ENCODE data around the gene GPR17. TPM values are rescaled to one million over a fixed set of nuclear protein-coding genes. Genes with fewer than 3 reads are reported as not detected.

The GPR17 gene
- total RNA-seq, 2 experiments from 2014 or later = not detected

DNA sequence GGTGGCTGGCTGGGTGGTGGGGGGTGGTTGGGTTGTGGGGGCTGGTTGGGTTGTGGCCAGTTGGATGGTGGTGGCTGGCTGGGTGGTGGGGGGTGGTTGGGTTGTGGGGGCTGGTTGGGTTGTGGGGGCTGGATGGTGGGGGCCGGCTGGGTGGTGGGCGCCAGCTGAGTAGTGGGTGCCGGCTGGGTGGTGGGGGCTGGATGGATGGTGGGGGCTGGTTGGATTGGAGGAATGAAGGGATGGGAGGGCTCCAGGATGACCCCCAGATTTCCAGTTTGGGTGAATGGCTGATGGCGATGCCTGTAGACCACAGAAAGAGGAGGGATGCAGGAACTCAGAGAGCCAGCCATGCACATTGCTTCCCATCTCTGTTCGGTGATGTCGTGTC, 26.8 kb upstream of the GPR17 start:
- no peaks in the 10 kb centered on the region for H3K36me3 Mint-ChIP-seq (ENCODE audit: low read depth)
- H3K27me3 Mint-ChIP-seq (ENCODE audit: low read depth) = peaks cover 26% of the 10 kb centered on the region
- DNase-seq = no peak
- H3K4me3 Mint-ChIP-seq = no peak overlapping the region
- ChIA-PET POLR2A (no interaction called here), CTCF (no interaction called here)
- peaks cover 18% of the 10 kb centered on the region for H3K4me1 Mint-ChIP-seq (ENCODE audit: low read depth)
- H3K9me3 Mint-ChIP-seq (ENCODE audit: insufficient read depth) = no peaks in the 10 kb centered on the region
- H3K27ac Mint-ChIP-seq = no peak overlapping the region
- no peak for ATAC-seq

DNA sequence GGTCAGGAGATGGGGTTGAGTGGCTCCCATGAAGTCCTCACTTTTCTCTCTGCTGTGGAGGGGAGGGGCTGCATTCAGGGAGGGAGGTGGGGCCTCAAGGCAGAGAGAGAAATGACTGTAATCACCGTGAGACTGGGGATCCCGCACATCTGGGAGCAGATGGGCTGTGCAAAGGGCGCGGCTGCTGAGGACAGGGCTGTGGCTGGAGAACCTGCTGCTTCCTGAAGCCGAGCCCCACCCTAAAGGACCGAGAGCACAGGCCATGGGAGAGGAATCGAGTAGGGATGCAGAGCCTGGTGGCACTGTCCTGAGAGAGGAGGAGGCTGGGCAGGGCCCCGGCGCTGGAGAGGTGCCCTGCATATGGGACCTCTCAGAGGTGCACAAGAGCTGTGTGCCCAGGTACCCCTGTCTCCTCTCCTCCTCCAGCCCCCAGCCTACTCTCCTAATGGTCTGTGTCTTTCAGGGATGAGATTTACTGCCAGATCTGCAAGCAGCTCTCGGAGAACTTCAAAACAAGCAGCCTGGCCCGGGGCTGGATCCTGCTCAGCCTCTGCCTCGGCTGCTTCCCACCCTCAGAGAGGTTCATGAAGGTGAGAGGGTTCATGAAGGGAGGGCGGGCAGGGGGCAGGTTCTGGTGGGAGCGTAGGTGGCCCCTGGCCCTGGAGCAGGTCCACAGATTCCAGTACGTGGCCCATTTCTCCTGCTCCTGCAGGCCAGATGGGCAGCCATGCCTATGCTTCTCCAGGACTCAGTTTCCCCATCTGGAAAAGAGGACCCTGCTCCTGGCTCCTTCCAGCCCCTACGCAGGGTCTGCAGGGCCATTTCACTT, 25.9 kb upstream of the GPR17 start:
- peaks cover 18% of the 10 kb centered on the region for H3K4me1 Mint-ChIP-seq (ENCODE audit: low read depth)
- H3K27me3 Mint-ChIP-seq (ENCODE audit: low read depth) = peaks cover 21% of the 10 kb centered on the region
- ChIA-PET CTCF (no interaction called here), POLR2A (interaction anchor here (1.1 kb wide), 1 partner anchor 11 kb away, joined by 3 read pairs; no protein-coding TSS in a partner anchor)
- H3K27ac Mint-ChIP-seq = no peak overlapping the region
- no peak for ATAC-seq
- no peak overlapping the region for H3K4me3 Mint-ChIP-seq
- no peaks in the 10 kb centered on the region for H3K36me3 Mint-ChIP-seq (ENCODE audit: low read depth)
- no peaks in the 10 kb centered on the region for H3K9me3 Mint-ChIP-seq (ENCODE audit: insufficient read depth)
- DNase-seq = no peak

DNA sequence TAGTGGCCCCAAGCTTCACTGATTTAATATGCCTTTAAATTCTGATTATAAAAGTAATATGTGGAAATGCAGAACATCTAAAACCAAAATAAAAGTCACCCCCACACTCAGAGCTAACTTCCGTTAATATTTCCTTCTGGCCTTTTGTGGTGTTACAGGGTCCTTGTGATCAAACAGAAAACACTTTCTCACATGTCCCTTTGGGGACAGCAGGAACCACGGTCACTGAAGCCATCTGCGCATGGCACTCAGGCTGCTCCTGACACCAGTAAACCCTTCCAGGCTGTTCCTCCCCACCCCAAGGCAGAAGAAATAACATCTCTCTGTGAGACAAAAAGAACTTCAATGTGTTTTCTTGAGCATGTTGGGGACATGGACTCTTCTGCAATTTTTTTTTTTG, 25.1 kb upstream of the GPR17 start:
- Mint-ChIP-seq H3K36me3 (ENCODE audit: low read depth) (no peaks in the 10 kb centered on the region), H3K27me3 (ENCODE audit: low read depth) (peaks cover 20% of the 10 kb centered on the region), H3K9me3 (ENCODE audit: insufficient read depth) (no peaks in the 10 kb centered on the region), H3K4me1 (ENCODE audit: low read depth) (peaks cover 13% of the 10 kb centered on the region), H3K4me3 (no peak overlapping the region), H3K27ac (no peak overlapping the region)
- ATAC-seq (no peak), DNase-seq (no peak)
- CTCF ChIA-PET = no interaction called here
- POLR2A ChIA-PET = interaction anchor here (1.1 kb wide), 1 partner anchor 10 kb away, joined by 3 read pairs; no protein-coding TSS in a partner anchor

- Mint-ChIP-seq H3K4me3 (no peak overlapping the region), H3K36me3 (ENCODE audit: low read depth) (no peaks in the 10 kb centered on the region), H3K27me3 (ENCODE audit: low read depth) (peaks cover 10% of the 10 kb centered on the region), H3K4me1 (ENCODE audit: low read depth) (peaks cover 2% of the 10 kb centered on the region), H3K9me3 (ENCODE audit: insufficient read depth) (no peaks in the 10 kb centered on the region), H3K27ac (no peak overlapping the region)
- ATAC-seq (no peak), DNase-seq (no peak)
- POLR2A ChIA-PET = no interaction called here
- CTCF ChIA-PET = no interaction called here
These were observed 23.9 kb upstream of the GPR17 start for GRCh38 chr2:127621981-127622431.

DNA sequence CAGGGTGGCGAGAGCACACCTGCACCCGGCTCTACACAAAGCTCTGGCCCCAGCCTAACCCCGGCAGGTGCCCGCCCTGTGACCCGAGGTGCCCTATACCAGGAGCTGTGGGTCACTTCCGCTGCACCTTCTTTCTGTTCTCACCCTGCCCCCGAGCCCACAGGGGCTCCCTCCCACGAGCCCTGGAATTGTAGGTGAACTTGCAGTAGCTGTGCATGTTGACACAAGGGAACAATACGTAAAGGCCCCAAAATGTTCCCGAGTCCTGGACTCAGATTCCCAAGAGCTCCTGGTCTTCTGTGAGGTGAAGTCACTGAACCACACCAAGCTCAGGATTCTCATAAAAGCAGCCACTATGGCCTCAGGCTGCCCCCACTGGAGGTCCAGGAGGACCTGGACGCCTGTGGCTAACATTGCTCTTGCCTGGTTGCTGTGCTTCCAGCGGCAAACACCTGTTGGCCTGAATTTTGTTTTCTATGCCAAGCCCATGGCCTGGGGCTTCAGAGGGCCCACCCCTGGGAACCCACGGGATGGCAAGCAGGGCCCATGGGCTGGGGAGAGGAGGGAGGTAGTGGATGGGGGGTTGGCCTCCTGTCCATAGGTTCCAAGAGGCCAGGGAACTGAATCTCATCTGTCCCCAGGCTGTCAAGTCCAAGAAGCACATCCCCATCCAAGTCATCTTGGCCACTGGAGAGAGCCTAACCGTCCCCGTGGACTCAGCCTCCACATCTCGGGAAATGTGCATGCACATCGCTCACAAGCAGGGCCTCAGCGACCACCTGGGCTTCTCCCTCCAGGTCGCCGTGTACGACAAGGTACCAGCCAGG, 23.2 kb upstream of the GPR17 start:
- CTCF ChIA-PET = no interaction called here
- no peaks in the 10 kb centered on the region for H3K4me1 Mint-ChIP-seq (ENCODE audit: low read depth)
- no peaks in the 10 kb centered on the region for H3K9me3 Mint-ChIP-seq (ENCODE audit: insufficient read depth)
- no peak for DNase-seq
- peaks cover 7% of the 10 kb centered on the region for H3K27me3 Mint-ChIP-seq (ENCODE audit: low read depth)
- H3K4me3 Mint-ChIP-seq = no peak overlapping the region
- H3K36me3 Mint-ChIP-seq (ENCODE audit: low read depth) = no peaks in the 10 kb centered on the region
- no peak overlapping the region for H3K27ac Mint-ChIP-seq
- no peak for ATAC-seq
- POLR2A ChIA-PET = no interaction called here

DNA sequence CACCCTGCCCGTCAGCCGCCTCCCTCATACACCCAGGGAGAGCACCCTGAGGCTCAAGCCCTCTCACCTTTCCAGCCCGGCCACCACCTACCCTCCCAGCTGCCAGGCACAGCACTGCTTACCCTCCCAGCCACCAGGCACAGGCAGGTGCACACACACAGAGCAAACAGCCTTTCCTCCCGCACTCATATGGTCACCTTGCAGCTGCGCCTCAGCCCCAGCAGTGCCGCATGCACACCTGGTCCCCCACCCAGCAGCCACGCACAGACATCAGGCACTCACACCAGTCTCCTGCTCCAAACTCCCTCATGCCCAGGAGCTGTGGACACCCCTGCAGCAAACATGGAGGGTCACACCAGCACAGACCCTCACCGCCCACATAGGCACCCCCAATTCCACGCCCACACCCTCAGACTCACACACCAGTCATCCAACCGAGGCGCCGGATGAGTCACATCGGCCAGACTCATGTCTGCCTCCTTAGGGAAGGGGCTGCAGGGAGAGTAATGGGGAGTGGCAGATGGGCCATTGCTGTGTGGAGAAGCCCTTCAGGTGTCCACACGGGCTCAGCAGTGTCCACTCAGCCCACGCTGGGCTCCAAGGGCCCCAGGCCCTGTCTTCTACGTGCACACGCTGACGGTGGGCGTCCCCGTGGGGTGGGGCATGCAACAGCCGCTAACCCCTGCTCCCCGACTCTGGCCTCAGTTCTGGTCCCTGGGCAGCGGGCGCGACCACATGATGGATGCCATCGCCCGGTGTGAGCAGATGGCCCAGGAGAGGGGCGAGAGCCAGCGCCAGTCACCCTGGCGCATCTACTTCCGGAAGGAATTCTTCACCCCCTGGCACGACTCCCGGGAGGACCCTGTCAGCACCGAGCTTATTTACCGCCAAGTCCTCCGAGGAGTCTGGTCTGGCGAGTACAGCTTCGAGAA, 22.3 kb upstream of the GPR17 start:
- H3K27me3 Mint-ChIP-seq (ENCODE audit: low read depth) = peaks cover 2% of the 10 kb centered on the region
- no peaks in the 10 kb centered on the region for H3K9me3 Mint-ChIP-seq (ENCODE audit: insufficient read depth)
- no peaks in the 10 kb centered on the region for H3K36me3 Mint-ChIP-seq (ENCODE audit: low read depth)
- DNase-seq = no peak
- ChIA-PET CTCF (no interaction called here), POLR2A (no interaction called here)
- H3K4me3 Mint-ChIP-seq = no peak overlapping the region
- no peaks in the 10 kb centered on the region for H3K4me1 Mint-ChIP-seq (ENCODE audit: low read depth)
- ATAC-seq = no peak
- no peak overlapping the region for H3K27ac Mint-ChIP-seq

DNA sequence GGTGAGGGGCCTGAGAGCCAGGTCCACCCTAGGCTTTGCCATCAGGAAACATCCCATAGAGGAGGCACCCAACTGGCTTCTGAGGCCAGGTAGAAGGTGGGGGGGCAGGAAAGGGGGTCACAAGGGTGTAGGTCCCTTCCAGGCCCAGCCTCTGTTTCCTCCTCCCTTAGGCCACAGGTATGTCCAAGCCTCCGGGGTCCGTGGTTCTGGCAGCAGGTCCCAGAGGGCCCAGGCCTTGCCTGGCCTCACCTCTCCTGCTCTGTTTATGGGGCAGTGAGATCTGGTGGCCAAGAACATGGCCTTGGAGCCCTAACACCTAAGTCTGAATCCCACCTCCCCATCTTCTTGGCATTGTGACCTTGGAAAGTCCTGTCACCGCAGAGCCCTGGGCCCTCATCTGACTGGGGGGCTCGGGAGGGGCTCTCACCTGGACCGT, 21.6 kb upstream of the GPR17 start:
- no peaks in the 10 kb centered on the region for H3K9me3 Mint-ChIP-seq (ENCODE audit: insufficient read depth)
- ChIA-PET POLR2A (no interaction called here), CTCF (no interaction called here)
- ATAC-seq (no peak), DNase-seq (no peak)
- H3K4me1 Mint-ChIP-seq (ENCODE audit: low read depth) = no peaks in the 10 kb centered on the region
- H3K4me3 Mint-ChIP-seq = no peak overlapping the region
- no peaks in the 10 kb centered on the region for H3K27me3 Mint-ChIP-seq (ENCODE audit: low read depth)
- H3K36me3 Mint-ChIP-seq (ENCODE audit: low read depth) = no peaks in the 10 kb centered on the region
- H3K27ac Mint-ChIP-seq = no peak overlapping the region

DNA sequence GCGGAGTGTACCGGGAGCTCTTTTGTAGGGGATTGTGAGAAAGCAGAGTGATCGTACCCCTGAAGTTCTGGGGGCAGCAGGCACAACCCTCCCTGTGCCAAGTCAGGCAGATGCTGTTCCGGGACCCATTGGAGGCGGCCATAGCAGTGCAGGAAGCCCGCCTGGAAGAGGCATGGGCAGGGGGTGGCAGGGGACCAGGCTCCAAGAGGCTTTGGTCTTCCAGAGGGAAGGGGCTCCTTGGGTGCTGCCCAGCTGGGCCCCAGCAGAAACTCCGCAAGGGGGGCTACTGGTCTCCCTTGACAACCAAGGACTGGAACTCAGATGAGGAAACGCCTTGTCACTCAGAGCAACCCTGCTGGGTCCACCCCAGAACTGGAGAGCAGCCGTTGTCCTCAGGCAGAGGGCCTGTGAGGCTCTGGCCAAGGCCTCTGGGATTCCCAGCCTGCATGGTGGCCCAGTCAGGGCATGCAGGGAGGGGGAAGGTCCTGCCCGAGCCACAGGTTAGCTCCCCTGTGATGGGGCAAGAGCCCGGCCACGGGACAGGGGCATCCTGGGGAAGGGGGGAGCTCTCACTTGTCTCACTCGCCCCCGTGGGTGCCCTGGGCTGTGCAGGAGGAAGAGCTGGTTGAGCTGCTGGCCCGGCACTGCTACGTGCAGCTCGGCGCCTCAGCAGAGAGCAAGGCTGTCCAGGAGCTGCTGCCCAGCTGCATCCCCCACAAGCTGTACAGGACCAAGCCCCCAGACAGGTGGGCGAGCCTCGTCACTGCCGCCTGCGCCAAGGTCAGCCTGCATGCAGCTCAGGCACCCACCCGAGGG, 21.0 kb upstream of the GPR17 start:
- Mint-ChIP-seq H3K27ac (no peak overlapping the region), H3K4me1 (ENCODE audit: low read depth) (no peaks in the 10 kb centered on the region), H3K4me3 (no peak overlapping the region), H3K27me3 (ENCODE audit: low read depth) (no peaks in the 10 kb centered on the region), H3K9me3 (ENCODE audit: insufficient read depth) (no peaks in the 10 kb centered on the region), H3K36me3 (ENCODE audit: low read depth) (no peaks in the 10 kb centered on the region)
- POLR2A ChIA-PET = no interaction called here
- ATAC-seq = no peak
- DNase-seq = no peak
- CTCF ChIA-PET = interaction anchor here (1.5 kb wide), 1 partner anchor 34 kb away, joined by 4 read pairs; no protein-coding TSS in a partner anchor

DNA sequence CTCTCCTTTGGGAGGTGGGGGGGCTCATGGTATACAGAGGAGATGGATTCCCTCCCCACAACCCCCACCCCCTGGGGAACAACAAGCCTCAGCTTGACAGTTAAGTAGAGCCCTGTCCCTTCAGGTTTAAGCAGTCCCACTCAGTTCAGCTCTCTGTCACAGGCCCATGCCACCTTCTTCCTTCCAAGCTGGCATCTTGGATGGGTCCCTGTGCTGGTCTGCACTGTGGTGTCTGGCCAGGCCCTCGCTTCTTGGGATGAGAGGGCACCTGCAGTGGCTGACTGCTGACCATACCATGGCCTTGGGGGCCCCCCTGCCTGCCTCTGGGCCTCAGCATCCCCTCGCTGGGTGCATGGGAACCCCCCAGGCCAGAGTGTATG, 20.4 kb upstream of the GPR17 start:
- H3K9me3 Mint-ChIP-seq (ENCODE audit: insufficient read depth) = no peaks in the 10 kb centered on the region
- H3K4me1 Mint-ChIP-seq (ENCODE audit: low read depth) = no peaks in the 10 kb centered on the region
- no peaks in the 10 kb centered on the region for H3K36me3 Mint-ChIP-seq (ENCODE audit: low read depth)
- H3K27me3 Mint-ChIP-seq (ENCODE audit: low read depth) = no peaks in the 10 kb centered on the region
- ATAC-seq (no peak), DNase-seq (no peak)
- ChIA-PET POLR2A (no interaction called here), CTCF (interaction anchor here (1.5 kb wide), 1 partner anchor 34 kb away, joined by 4 read pairs; no protein-coding TSS in a partner anchor)
- no peak overlapping the region for H3K27ac Mint-ChIP-seq
- no peak overlapping the region for H3K4me3 Mint-ChIP-seq

GRCh38 chr2:127626175-127626574, 19.8 kb upstream of the GPR17 start:
- Mint-ChIP-seq H3K36me3 (ENCODE audit: low read depth) (no peaks in the 10 kb centered on the region), H3K27me3 (ENCODE audit: low read depth) (no peaks in the 10 kb centered on the region), H3K4me3 (no peak overlapping the region), H3K9me3 (ENCODE audit: insufficient read depth) (no peaks in the 10 kb centered on the region), H3K4me1 (ENCODE audit: low read depth) (no peaks in the 10 kb centered on the region), H3K27ac (no peak overlapping the region)
- ATAC-seq = no peak
- DNase-seq = no peak
- ChIA-PET CTCF (interaction anchor here (1.5 kb wide), 1 partner anchor 35 kb away, joined by 4 read pairs; no protein-coding TSS in a partner anchor), POLR2A (no interaction called here)
